Rectal smooth muscle tissue (tissue), 1 donor: ENCODE results near the gene MAP3K9.

ENCODE experiments used
- H3K27ac ChIP-seq: one replicate; pipeline ENCODE4 v1.7.0; 2013; ENCODE audit warnings: low read depth, low read length, inconsistent platforms
- H3K27me3 ChIP-seq: one replicate; pipeline ENCODE4 v1.7.0; 2013; ENCODE audit warnings: low read length; ENCODE audit not compliant: control insufficient read depth, insufficient read depth
- H3K36me3 ChIP-seq: one replicate; pipeline ENCODE4 v1.7.0; 2013; ENCODE audit warnings: low read length; ENCODE audit not compliant: control insufficient read depth, insufficient read depth
- H3K4me1 ChIP-seq: one replicate; pipeline ENCODE4 v1.7.0; 2013; ENCODE audit warnings: low read length; ENCODE audit not compliant: control insufficient read depth, insufficient read depth
- H3K4me3 ChIP-seq: one replicate; pipeline ENCODE4 v1.7.0; 2013; ENCODE audit warnings: low read length
- H3K9ac ChIP-seq: one replicate; pipeline ENCODE4 v1.7.0; 2013; ENCODE audit warnings: low read length

The MAP3K9 gene

GRCh38 chr14:70692210-70692609 lies 117.1 kb downstream of the MAP3K9 start:
- Histone ChIP-seq H3K4me1 (no peaks in the 10 kb centered on the region), H3K27me3 (no peaks in the 10 kb centered on the region), H3K27ac (no peak overlapping the region), H3K36me3 (no peaks in the 10 kb centered on the region), H3K4me3 (no peak overlapping the region), H3K9ac (no peak overlapping the region)

- Histone ChIP-seq H3K36me3 (no peaks in the 10 kb centered on the region), H3K4me1 (no peaks in the 10 kb centered on the region), H3K9ac (no peak overlapping the region), H3K27ac (no peak overlapping the region), H3K27me3 (no peaks in the 10 kb centered on the region), H3K4me3 (no peak overlapping the region)
These were observed 123.7 kb downstream of the MAP3K9 start for GRCh38 chr14:70685474-70686197.

GRCh38 chr14:70683983-70684382 lies 125.3 kb downstream of the MAP3K9 start:
- H3K4me1 ChIP-seq, result no peaks in the 10 kb centered on the region
- H3K27me3 ChIP-seq, result no peaks in the 10 kb centered on the region
- H3K4me3 ChIP-seq, result no peak overlapping the region
- no peaks in the 10 kb centered on the region for H3K36me3 ChIP-seq
- no peak overlapping the region for H3K27ac ChIP-seq
- no peak overlapping the region for H3K9ac ChIP-seq

GRCh38 chr14:70680748-70681147 lies 128.6 kb downstream of the MAP3K9 start:
- no peak overlapping the region for H3K9ac ChIP-seq
- H3K27me3 ChIP-seq, result no peaks in the 10 kb centered on the region
- no peaks in the 10 kb centered on the region for H3K4me1 ChIP-seq
- no peak overlapping the region for H3K4me3 ChIP-seq
- H3K27ac ChIP-seq, result no peak overlapping the region
- no peaks in the 10 kb centered on the region for H3K36me3 ChIP-seq

- Histone ChIP-seq H3K4me3 (no peak overlapping the region), H3K9ac (no peak overlapping the region), H3K4me1 (no peaks in the 10 kb centered on the region), H3K27me3 (no peaks in the 10 kb centered on the region), H3K36me3 (no peaks in the 10 kb centered on the region), H3K27ac (no peak overlapping the region)
These were observed 132.0 kb downstream of the MAP3K9 start for GRCh38 chr14:70677341-70677740.
